Common myeloid progenitor, CD34-positive (primary cell): ENCODE results near the gene OR3A3.
"Not testable (repeated sequence)": the region's sequence is repeated elsewhere in the genome, so short reads cannot be mapped to it uniquely, and the experiment has no call there.

Experiments used
- CTCF ChIA-PET: fragments of 350-600 bp; sonication (Branson Sonifier 250); formaldehyde crosslinking; loops from one replicate; lab custom pipeline; 2021; ENCODE audit warnings: antibody characterized with exemption; lab: Charles Lee
- POLR2A ChIA-PET: fragments of 350-600 bp; sonication (Branson Sonifier 250); formaldehyde crosslinking; loops from one replicate; lab custom pipeline; 2021; ENCODE audit warnings: antibody characterized with exemption; lab: Charles Lee
- DNase-seq, 3 donors: peaks; one replicate each; pipeline versions ENCODE4 v3.0.0 to v3.0.0-alpha.2; 2013
- H3K27ac ChIP-seq, 2 experiments: 1 replicate in 1 of 2; 2 replicates in 1 of 2; pipeline ENCODE4 v1.7.0; 2013; ENCODE audit warnings: inconsistent platforms in 2 of 2, low read length in 2 of 2, mild to moderate bottlenecking in 2 of 2, low read depth in 1 of 2, moderate library complexity in 1 of 2; ENCODE audit not compliant: severe bottlenecking in 2 of 2, insufficient read depth in 1 of 2, poor library complexity in 1 of 2
- H3K27me3 ChIP-seq, 5 experiments: replicated peaks in 2 of 5; 1 replicate in 3 of 5; 2 replicates in 2 of 5; pipeline versions ENCODE4 v1.6.1 to v1.7.0; 2013; ENCODE audit warnings: low read length in 4 of 5, mild to moderate bottlenecking in 2 of 5, moderate library complexity in 2 of 5, inconsistent platforms in 1 of 5; ENCODE audit not compliant: insufficient read depth in 5 of 5, control insufficient read depth in 4 of 5
- H3K36me3 ChIP-seq, 4 experiments: 1 replicate in 2 of 4; 2 replicates in 2 of 4; pipeline versions ENCODE4 v1.6.1 to v1.7.0; 2013; ENCODE audit warnings: low read length in 3 of 4, control low read depth in 1 of 4, mild to moderate bottlenecking in 1 of 4; ENCODE audit not compliant: control insufficient read depth in 4 of 4, insufficient read depth in 4 of 4
- H3K4me1 ChIP-seq, 4 experiments: 1 replicate in 3 of 4; 2 replicates in 1 of 4; pipeline versions ENCODE4 v1.6.1 to v1.7.1; 2013; ENCODE audit warnings: low read length in 3 of 4, mild to moderate bottlenecking in 3 of 4, control low read depth in 1 of 4, inconsistent platforms in 1 of 4, moderate library complexity in 1 of 4; ENCODE audit not compliant: control insufficient read depth in 4 of 4, insufficient read depth in 4 of 4; ENCODE audit errors: control extremely low read depth in 1 of 4
- H3K4me3 ChIP-seq, 7 experiments: 1 replicate in 4 of 7; 2 replicates in 3 of 7; pipeline versions ENCODE4 v1.5.1 to v1.7.0; 2013; ENCODE audit warnings: mild to moderate bottlenecking in 7 of 7, low read length in 6 of 7, moderate library complexity in 6 of 7, inconsistent platforms in 2 of 7, low read depth in 2 of 7, control low read depth in 1 of 7; ENCODE audit not compliant: insufficient read depth in 4 of 7, control insufficient read depth in 1 of 7; ENCODE audit errors: extremely low read depth in 1 of 7
- H3K9me3 ChIP-seq, 5 experiments: 1 replicate in 4 of 5; 2 replicates in 1 of 5; pipeline versions ENCODE4 v1.6.1 to v1.7.1; 2013; ENCODE audit warnings: low read length in 4 of 5, mild to moderate bottlenecking in 2 of 5, inconsistent platforms in 1 of 5, low read depth in 1 of 5, moderate library complexity in 1 of 5; ENCODE audit not compliant: control insufficient read depth in 4 of 5, insufficient read depth in 2 of 5; ENCODE audit errors: control extremely low read depth in 1 of 5
- WGBS: methylation state at CpG from one replicate; pipeline ENCODE4 v1.1.5; 2013; ENCODE audit not compliant: insufficient coverage; 5-methylcytosine and 5-hydroxymethylcytosine counted together

OR3A3 gene

GRCh38 chr17:3433215-3433614 lies 22.0 kb downstream of the OR3A3 start:
- H3K4me3 ChIP-seq, H3K4me1 ChIP-seq, H3K27me3 ChIP-seq, CTCF ChIA-PET, H3K27ac ChIP-seq, H3K9me3 ChIP-seq, POLR2A ChIA-PET, H3K36me3 ChIP-seq: not testable (repeated sequence)
- 3% methylated on average over 6 of the region's 7 CpGs for WGBS
- peak; percentile 83 to 98 (median 96) for DNase-seq

DNA sequence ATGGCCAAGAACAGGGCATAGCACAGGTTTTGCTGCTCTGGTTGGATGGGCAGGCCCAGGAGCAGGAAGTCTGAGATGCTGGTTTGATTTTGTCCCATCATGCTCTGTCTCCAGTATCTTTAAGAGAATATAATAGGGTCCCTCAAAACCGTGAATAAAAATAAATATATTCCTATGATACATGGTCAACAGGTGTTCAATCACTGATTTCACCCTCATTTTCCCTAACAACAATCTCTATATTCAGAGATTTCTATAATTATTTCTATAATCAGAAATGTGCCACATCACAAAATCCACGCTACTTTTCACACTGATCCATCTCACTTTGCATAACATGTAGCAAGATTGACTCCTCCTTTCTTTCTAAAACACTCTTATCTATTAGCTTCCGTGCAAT lies 22.6 kb downstream of the OR3A3 start, which contains the start of gene OR1E2:
Gene OR1E2 (minus strand): TSS at position 101 of the 400 bp plus-strand sequence. CDS start 0 bp downstream, at position 101.
- Histone ChIP-seq H3K27me3 (peaks cover 0 to 3% (median 0%) of the 10 kb centered on the region in 5 experiments), H3K4me3 (no peak within 1 kb of the TSS), H3K4me1 (peaks cover 0 to 2% (median 0%) of the 10 kb centered on the region in 4 experiments), H3K27ac (no peak within 1 kb of the TSS), H3K9me3 (peaks cover 0 to 7% (median 0%) of the 10 kb centered on the region in 5 experiments), H3K36me3 (no peaks in the 10 kb centered on the region)
- 100% methylated on average over 2 of the region's 3 CpGs for WGBS
- CTCF ChIA-PET = no interaction called here
- POLR2A ChIA-PET = no interaction called here
- no peak for DNase-seq

DNA sequence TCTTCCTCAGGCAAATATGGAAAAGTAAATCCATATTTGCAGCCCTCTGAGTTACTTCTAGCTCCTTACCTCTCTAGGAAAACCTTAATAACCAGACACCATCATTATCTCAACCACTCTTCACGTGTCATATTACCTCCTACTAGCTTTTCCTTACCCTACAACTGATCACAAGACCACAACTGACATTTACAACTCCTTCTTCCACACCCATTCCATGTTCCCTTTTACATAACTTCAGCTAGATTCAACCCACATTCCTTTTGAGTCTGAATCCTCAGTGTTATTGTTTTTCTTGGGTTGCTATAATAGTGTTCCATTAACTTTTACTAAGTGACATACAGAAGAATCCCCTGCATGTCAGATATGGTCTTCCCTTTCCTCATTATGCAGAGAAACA lies 27.2 kb downstream of the OR3A3 start:
- WGBS = 100% methylated on average over 1 of the region's 1 CpG
- Histone ChIP-seq H3K27ac (no peak overlapping the region), H3K27me3 (peaks cover 0 to 8% (median 0%) of the 10 kb centered on the region in 5 experiments), H3K36me3 (no peaks in the 10 kb centered on the region), H3K4me3 (no peak overlapping the region), H3K9me3 (no peaks in the 10 kb centered on the region), H3K4me1 (peaks cover 0 to 1% (median 0%) of the 10 kb centered on the region in 4 experiments)
- POLR2A ChIA-PET = no interaction called here
- DNase-seq = no peak
- CTCF ChIA-PET = no interaction called here

DNA sequence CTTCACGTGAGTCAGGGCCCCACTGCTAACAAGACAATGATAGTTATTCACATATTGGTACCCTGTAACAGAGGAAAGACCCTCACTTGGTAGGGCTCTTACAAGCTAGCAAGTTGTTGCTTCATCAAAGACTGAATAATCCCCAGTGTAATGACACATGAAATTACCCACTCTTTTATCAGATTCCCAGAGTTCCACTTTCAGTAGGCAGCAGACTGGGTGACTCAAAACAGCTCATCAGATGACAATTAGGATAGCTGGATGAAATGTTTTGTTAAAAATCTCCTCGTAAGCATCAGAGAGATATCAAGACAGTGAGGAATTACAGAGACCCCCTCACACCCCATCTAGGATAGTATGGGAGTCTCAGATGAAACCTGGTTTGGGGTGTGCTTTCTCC lies 29.3 kb downstream of the OR3A3 start:
- CTCF ChIA-PET = no interaction called here
- H3K27ac ChIP-seq = no peak overlapping the region
- DNase-seq = no peak
- no peaks in the 10 kb centered on the region for H3K9me3 ChIP-seq
- no peaks in the 10 kb centered on the region for H3K4me1 ChIP-seq
- no CpG with 5 or more reads among the region's 2 CpGs for WGBS
- no peak overlapping the region for H3K4me3 ChIP-seq
- H3K27me3 ChIP-seq = peaks cover 0 to 8% (median 0%) of the 10 kb centered on the region in 5 experiments
- POLR2A ChIA-PET = no interaction called here
- no peaks in the 10 kb centered on the region for H3K36me3 ChIP-seq

GRCh38 chr17:3447625-3448024 lies 36.5 kb downstream of the OR3A3 start:
- 25% methylated on average over 2 of the region's 2 CpGs for WGBS
- no peaks in the 10 kb centered on the region for H3K36me3 ChIP-seq
- H3K27ac ChIP-seq = no peak overlapping the region
- H3K9me3 ChIP-seq = no peaks in the 10 kb centered on the region
- POLR2A ChIA-PET = no interaction called here
- H3K4me1 ChIP-seq = no peaks in the 10 kb centered on the region
- CTCF ChIA-PET = no interaction called here
- H3K4me3 ChIP-seq = no peak overlapping the region
- peaks cover 0 to 2% (median 0%) of the 10 kb centered on the region in 5 experiments for H3K27me3 ChIP-seq
- peak; percentile 66 to 74 (median 73) for DNase-seq

DNA sequence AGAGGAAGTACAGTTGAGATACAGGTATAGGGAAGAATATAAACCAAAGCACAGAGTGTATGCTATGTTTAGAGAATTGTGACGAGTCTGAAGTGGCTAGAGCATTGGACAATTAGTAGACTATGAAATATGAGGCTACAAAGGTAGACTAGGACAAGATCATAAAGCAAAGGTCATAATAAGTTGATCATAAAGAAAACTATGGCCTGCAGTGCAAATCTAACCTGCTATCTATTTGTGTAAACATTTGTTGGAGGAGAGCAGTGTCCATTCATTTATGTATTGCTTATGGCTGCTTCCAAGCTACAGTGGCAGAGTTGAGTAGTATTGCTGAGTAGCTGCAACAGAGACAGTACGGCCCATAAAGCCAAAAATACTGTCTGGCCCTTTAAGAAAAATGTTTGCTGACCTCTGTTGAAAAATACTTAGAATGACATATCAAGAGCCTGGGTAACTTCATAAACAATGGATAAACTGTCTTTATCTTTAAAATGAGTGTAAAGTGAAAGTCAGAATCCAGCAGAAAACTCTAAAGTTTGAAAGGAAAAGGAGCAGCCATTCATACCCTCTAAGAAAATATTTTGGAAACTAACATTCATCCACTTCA lies 37.0 kb downstream of the OR3A3 start:
- no peaks in the 10 kb centered on the region for H3K4me1 ChIP-seq
- H3K9me3 ChIP-seq = no peaks in the 10 kb centered on the region
- no peaks in the 10 kb centered on the region for H3K36me3 ChIP-seq
- ChIA-PET POLR2A (no interaction called here), CTCF (interaction anchor here (1.2 kb wide), 1 partner anchor 435 kb away, joined by 4 read pairs; no protein-coding TSS in a partner anchor)
- no peak overlapping the region for H3K27ac ChIP-seq
- H3K27me3 ChIP-seq = peaks cover 0 to 2% (median 0%) of the 10 kb centered on the region in 5 experiments
- WGBS = 55% methylated on average over 2 of the region's 2 CpGs
- no peak overlapping the region for H3K4me3 ChIP-seq
- peak in 1 of 3 donors; percentile 7 for DNase-seq

DNA sequence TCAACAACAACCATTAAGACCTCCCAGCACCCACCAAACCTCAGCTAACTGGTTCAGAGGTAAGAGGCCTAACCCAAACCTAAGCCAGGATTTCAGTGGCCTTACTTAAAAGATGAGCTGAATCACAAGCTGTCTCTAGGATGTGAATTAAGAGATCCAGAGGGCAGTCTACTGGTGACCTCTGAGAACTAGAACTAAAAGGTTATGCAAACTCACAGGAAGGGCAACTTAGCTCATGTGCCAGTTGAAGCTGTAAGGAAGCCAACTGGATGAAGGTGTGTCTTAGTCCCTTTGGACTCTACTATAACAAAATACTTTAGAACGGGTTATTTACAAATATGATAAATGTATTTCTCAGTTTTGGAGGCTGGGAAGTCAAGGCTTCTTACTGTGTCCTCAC lies 55.2 kb downstream of the OR3A3 start:
- H3K27ac ChIP-seq, H3K36me3 ChIP-seq, H3K4me3 ChIP-seq, H3K4me1 ChIP-seq, H3K27me3 ChIP-seq, DNase-seq, H3K9me3 ChIP-seq, POLR2A ChIA-PET: not testable (repeated sequence)
- CTCF ChIA-PET = interaction anchor here (0.6 to 1.4 kb wide), 3 partner anchors 16 to 418 kb away, joined by 3 to 4 read pairs (median 3); no protein-coding TSS in a partner anchor
- WGBS = no CpG with 5 or more reads among the region's 1 CpG
